Measurements from ENCODE around the gene MRPL12.

The MRPL12 gene

GRCh38 chr17:81710514-81711308 is 7.5 kb downstream of the MRPL12 start (continued):
- TF ChIP-seq, protein P1, sequence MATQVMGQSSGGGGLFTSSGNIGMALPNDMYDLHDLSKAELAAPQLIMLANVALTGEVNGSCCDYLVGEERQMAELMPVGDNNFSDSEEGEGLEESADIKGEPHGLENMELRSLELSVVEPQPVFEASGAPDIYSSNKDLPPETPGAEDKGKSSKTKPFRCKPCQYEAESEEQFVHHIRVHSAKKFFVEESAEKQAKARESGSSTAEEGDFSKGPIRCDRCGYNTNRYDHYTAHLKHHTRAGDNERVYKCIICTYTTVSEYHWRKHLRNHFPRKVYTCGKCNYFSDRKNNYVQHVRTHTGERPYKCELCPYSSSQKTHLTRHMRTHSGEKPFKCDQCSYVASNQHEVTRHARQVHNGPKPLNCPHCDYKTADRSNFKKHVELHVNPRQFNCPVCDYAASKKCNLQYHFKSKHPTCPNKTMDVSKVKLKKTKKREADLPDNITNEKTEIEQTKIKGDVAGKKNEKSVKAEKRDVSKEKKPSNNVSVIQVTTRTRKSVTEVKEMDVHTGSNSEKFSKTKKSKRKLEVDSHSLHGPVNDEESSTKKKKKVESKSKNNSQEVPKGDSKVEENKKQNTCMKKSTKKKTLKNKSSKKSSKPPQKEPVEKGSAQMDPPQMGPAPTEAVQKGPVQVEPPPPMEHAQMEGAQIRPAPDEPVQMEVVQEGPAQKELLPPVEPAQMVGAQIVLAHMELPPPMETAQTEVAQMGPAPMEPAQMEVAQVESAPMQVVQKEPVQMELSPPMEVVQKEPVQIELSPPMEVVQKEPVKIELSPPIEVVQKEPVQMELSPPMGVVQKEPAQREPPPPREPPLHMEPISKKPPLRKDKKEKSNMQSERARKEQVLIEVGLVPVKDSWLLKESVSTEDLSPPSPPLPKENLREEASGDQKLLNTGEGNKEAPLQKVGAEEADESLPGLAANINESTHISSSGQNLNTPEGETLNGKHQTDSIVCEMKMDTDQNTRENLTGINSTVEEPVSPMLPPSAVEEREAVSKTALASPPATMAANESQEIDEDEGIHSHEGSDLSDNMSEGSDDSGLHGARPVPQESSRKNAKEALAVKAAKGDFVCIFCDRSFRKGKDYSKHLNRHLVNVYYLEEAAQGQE (tag by site-specific recombination; IDR thresholded peaks at IDR 0.05), result no peak
- TF ChIP-seq, protein P2, sequence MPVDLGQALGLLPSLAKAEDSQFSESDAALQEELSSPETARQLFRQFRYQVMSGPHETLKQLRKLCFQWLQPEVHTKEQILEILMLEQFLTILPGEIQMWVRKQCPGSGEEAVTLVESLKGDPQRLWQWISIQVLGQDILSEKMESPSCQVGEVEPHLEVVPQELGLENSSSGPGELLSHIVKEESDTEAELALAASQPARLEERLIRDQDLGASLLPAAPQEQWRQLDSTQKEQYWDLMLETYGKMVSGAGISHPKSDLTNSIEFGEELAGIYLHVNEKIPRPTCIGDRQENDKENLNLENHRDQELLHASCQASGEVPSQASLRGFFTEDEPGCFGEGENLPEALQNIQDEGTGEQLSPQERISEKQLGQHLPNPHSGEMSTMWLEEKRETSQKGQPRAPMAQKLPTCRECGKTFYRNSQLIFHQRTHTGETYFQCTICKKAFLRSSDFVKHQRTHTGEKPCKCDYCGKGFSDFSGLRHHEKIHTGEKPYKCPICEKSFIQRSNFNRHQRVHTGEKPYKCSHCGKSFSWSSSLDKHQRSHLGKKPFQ (tag by site-specific recombination; IDR thresholded peaks at IDR 0.05), result no peak
- TF ChIP-seq ZNF629 (tag by site-specific recombination; IDR thresholded peaks at IDR 0.05), result peak; percentile 26; the same call in 1 of the 2 replicates
- no peak for TF ChIP-seq ZNF19 (tag by site-specific recombination; IDR thresholded peaks at IDR 0.05; ENCODE audit: low read depth)
- TF ChIP-seq ZNF48 (tag by site-specific recombination; IDR thresholded peaks at IDR 0.05), result no peak
- TF ChIP-seq ZNF561 (tag by site-specific recombination; IDR thresholded peaks at IDR 0.05; ENCODE audit: borderline replicate concordance), result no peak
- TF ChIP-seq ZNF24 (tag by site-specific recombination; IDR thresholded peaks at IDR 0.05), result no peak
- no peak for TF ChIP-seq ZNF416 (tag by site-specific recombination; IDR thresholded peaks at IDR 0.05)
- TF ChIP-seq SP3 (tag by site-specific recombination; IDR thresholded peaks at IDR 0.05), result no peak
- TF ChIP-seq ZNF677 (tag by site-specific recombination; IDR thresholded peaks at IDR 0.05), result no peak
- TF ChIP-seq ZNF10 (tag by site-specific recombination; IDR thresholded peaks at IDR 0.05), result 0 out of 2 replicates have a peak, but pooled peaks have one; percentile 23
- TF ChIP-seq ZNF449 (tag by site-specific recombination; IDR thresholded peaks at IDR 0.05), result 0 out of 2 replicates have a peak, but pooled peaks have one; percentile 40
- no peak for TF ChIP-seq ZNF843 (tag by site-specific recombination; IDR thresholded peaks at IDR 0.05)
- TF ChIP-seq HOXC10 (CRISPR knock-in tag; IDR thresholded peaks at IDR 0.05), result no peak
- no peak for TF ChIP-seq ZNF202 (tag by site-specific recombination; IDR thresholded peaks at IDR 0.05; ENCODE audit: borderline replicate concordance)
- no peak for TF ChIP-seq ZSCAN16 (tag by site-specific recombination; IDR thresholded peaks at IDR 0.05)
- TF ChIP-seq ZNF404 (tag by site-specific recombination; IDR thresholded peaks at IDR 0.05), result no peak
- peak; percentile 32; the same call in 1 of the 2 replicates for TF ChIP-seq BCL11B (tag by site-specific recombination; IDR thresholded peaks at IDR 0.05; ENCODE audit: low read depth)
- TF ChIP-seq PRDM1 (tag by site-specific recombination; IDR thresholded peaks at IDR 0.05), result no peak
- TF ChIP-seq KLF9 (tag by site-specific recombination; IDR thresholded peaks at IDR 0.05; ENCODE audit: low read depth), result no peak
- TF ChIP-seq SCRT2 (tag by site-specific recombination; IDR thresholded peaks at IDR 0.05), result peak; percentile 78
- no peak for TF ChIP-seq ZNF776 (tag by site-specific recombination; IDR thresholded peaks at IDR 0.05; ENCODE audit: borderline replicate concordance)
- no peak for TF ChIP-seq ZNF792 (tag by site-specific recombination; IDR thresholded peaks at IDR 0.05)
- TF ChIP-seq ZNF785 (tag by site-specific recombination; IDR thresholded peaks at IDR 0.05), result no peak
- no peak for TF ChIP-seq KLF8 (tag by site-specific recombination; IDR thresholded peaks at IDR 0.05)
- no peak for TF ChIP-seq ZNF571 (tag by site-specific recombination; IDR thresholded peaks at IDR 0.05)
- no peak for TF ChIP-seq ZNF394 (tag by site-specific recombination; IDR thresholded peaks at IDR 0.05; ENCODE audit: borderline replicate concordance)
- no peak for TF ChIP-seq ZNF555 (tag by site-specific recombination; conservative IDR thresholded peaks at IDR 0.05)
- TF ChIP-seq KLF1 (tag by site-specific recombination; IDR thresholded peaks at IDR 0.05), result no peak
- TF ChIP-seq KLF10 (tag by site-specific recombination; IDR thresholded peaks at IDR 0.05), result no peak
- TF ChIP-seq ZNF132 (tag by site-specific recombination; IDR thresholded peaks at IDR 0.05; ENCODE audit: borderline replicate concordance), result no peak
- TF ChIP-seq OVOL3 (tag by site-specific recombination; IDR thresholded peaks at IDR 0.05), result no peak
- TF ChIP-seq ZNF558 (tag by site-specific recombination; IDR thresholded peaks at IDR 0.05), result no peak
- no peak; the same call in 1 of the 2 replicates for TF ChIP-seq ZBTB20 (tag by site-specific recombination; IDR thresholded peaks at IDR 0.05)

Data from HEK293 (cell line).